Ascending aorta (tissue), 2 donors: ENCODE results near the gene OR5H2. TPM values are rescaled to one million over a fixed set of nuclear protein-coding genes. Genes with fewer than 3 reads are reported as not detected.

Experiments used
- DNase-seq, 2 donors: peaks; one replicate each; pipeline ENCODE4 v3.0.0-alpha.2; 2019; ENCODE audit warnings: low spot score in 2 of 2
- H3K27ac ChIP-seq, 2 donors: fragments of 200-600 bp; sonication (generic); one replicate each; pipeline ENCODE4 v1.5.1; 2016 to 2017; ENCODE audit warnings: mild to moderate bottlenecking in 1 of 2
- H3K27me3 ChIP-seq: fragments of 200-600 bp; sonication (generic); one replicate; pipeline ENCODE4 v1.5.1; 2017
- H3K36me3 ChIP-seq, 2 donors: fragments of 200-600 bp; sonication (generic); one replicate each; pipeline ENCODE4 v1.5.1; 2016
- H3K4me1 ChIP-seq, 2 donors: fragments of 200-600 bp; sonication (generic); one replicate each; pipeline ENCODE4 v1.5.1; 2016 to 2017; ENCODE audit warnings: mild to moderate bottlenecking in 1 of 2
- H3K4me3 ChIP-seq, 2 donors: fragments of 200-600 bp; sonication (generic); one replicate each; pipeline ENCODE4 v1.5.1; 2016 to 2017; ENCODE audit warnings: mild to moderate bottlenecking in 1 of 2
- H3K9me3 ChIP-seq, 2 donors: fragments of 200-600 bp; sonication (generic); one replicate each; pipeline ENCODE4 v1.5.1; 2016
- CTCF ChIP-seq, 3 experiments: fragments of 200-600 bp in 2 of 3; fragments of 450-650 bp in 1 of 3; sonication (generic) in 2 of 3; IDR thresholded peaks; one replicate each; pipeline ENCODE4 v1.5.1; 2016 to 2019; ENCODE audit warnings: antibody characterized with exemption in 3 of 3, mild to moderate bottlenecking in 1 of 3, moderate library complexity in 1 of 3
- intact Hi-C: fragments of 100-400 bp; cut with DNase I; formaldehyde crosslinking; loops from one replicate; pipeline ENCODE4 v1.15.1; 2023
- total RNA-seq: library from RNA; depleted of rRNA; stranded (reverse); fragments of >200 nt; gene quantifications from one replicate; pipeline ENCODE4 v1.1.0, GENCODE V29; 2016

Gene OR5H2
- total RNA-seq, 1 donor from 2014 or later = not detected

DNA sequence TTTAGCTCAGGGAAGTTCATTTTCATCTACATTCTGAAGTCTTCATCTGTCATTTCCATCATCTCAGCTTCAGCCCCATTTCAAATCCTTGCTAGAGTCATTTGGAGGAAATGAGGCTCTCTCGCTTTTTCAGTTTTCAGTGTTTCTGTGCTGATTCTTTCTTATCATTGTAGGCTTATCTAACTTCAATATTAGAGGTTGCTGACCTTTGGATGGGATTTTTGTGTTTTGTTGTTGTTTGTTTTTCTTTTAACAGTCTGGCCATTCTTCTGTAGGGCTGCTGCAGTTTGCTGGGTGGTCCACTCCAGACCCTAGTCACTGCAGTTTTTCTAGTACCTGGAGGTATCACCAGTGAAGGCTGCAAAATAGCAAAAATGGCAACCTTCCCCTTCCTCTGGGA lies 8.6 kb downstream of the OR5H2 start:
- intact Hi-C loops = no loop called here
- no peaks in the 10 kb centered on the region for H3K9me3 ChIP-seq
- H3K27me3 ChIP-seq = no peaks in the 10 kb centered on the region
- H3K36me3 ChIP-seq = no peaks in the 10 kb centered on the region
- no peak overlapping the region for H3K27ac ChIP-seq
- H3K4me1 ChIP-seq = no peaks in the 10 kb centered on the region
- no peak overlapping the region for H3K4me3 ChIP-seq
- TF ChIP-seq CTCF (IDR thresholded peaks at IDR 0.05) = no peak
- no peak for DNase-seq

DNA sequence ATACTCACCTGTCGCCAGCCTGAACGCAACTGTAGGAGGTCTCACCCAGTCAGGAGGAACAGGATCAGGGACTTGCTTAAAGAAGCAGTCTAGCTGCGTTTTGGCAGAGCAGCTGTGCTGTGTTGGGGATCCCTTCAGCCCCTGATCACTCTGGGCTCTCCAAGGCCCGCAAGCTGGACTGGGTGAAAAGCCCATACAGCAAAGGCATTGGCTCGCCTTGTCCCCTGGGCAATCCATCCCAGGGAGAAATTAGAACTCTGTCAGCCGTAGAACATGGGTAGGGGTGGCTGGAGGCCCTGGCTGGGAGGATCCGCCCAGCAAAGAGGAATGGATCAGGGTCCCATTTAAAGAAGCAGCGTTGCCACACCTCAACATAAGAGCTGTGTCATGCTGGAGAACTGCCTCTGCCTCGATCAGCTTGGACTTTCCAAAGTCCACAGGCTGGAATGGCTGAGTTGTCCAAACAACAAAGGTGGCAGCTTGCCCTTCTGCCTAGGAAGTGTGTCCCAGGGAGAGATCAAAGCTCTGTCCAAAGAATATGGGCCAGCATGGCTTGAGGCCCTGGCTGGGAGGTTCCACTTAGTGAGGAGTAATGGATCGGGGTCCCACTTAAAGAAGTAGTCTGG lies 9.1 kb downstream of the OR5H2 start:
- Histone ChIP-seq H3K27ac (no peak overlapping the region), H3K4me3 (no peak overlapping the region), H3K9me3 (no peaks in the 10 kb centered on the region), H3K27me3 (no peaks in the 10 kb centered on the region), H3K4me1 (no peaks in the 10 kb centered on the region), H3K36me3 (no peaks in the 10 kb centered on the region)
- intact Hi-C loops = no loop called here
- TF ChIP-seq CTCF (IDR thresholded peaks at IDR 0.05) = no peak
- DNase-seq = no peak

DNA sequence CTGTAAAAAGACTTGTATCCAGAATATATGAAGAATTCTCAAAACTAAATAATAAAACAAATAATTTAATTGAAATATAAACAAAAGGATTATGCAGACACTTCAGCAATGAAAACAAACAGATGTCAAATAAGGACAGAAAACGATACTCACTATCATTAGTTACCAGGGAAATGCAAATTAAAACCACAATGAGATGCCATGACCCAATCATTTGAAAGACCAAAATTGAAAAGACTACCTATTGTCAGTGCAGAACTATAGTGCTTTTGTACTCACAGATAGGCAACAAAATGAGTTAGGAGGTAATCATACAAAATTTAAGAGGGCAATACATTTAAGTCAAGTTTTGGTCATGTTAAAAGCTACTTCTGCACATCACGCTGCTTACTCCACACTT lies 39.8 kb downstream of the OR5H2 start:
- no peak for TF ChIP-seq CTCF (IDR thresholded peaks at IDR 0.05)
- intact Hi-C loops = no loop called here

GRCh38 chr3:98322686-98323085 lies 40.4 kb downstream of the OR5H2 start:
- intact Hi-C loops = no loop called here
- Histone ChIP-seq H3K4me3 (no peak overlapping the region), H3K4me1 (no peaks in the 10 kb centered on the region), H3K9me3 (no peaks in the 10 kb centered on the region), H3K27me3 (no peaks in the 10 kb centered on the region), H3K27ac (no peak overlapping the region), H3K36me3 (no peaks in the 10 kb centered on the region)
- no peak for TF ChIP-seq CTCF (IDR thresholded peaks at IDR 0.05)
- DNase-seq = no peak

More for the DNA sequence above, 39.8 kb downstream of the OR5H2 start:
- Histone ChIP-seq H3K4me3 (no peak overlapping the region), H3K4me1 (no peaks in the 10 kb centered on the region), H3K36me3 (no peaks in the 10 kb centered on the region), H3K27ac (no peak overlapping the region), H3K9me3 (no peaks in the 10 kb centered on the region), H3K27me3 (no peaks in the 10 kb centered on the region)
- DNase-seq = no peak

GRCh38 chr3:98323425-98323824 lies 41.1 kb downstream of the OR5H2 start:
- Histone ChIP-seq H3K4me1 (no peaks in the 10 kb centered on the region), H3K36me3 (no peaks in the 10 kb centered on the region), H3K27ac (no peak overlapping the region), H3K27me3 (no peaks in the 10 kb centered on the region), H3K4me3 (no peak overlapping the region), H3K9me3 (no peaks in the 10 kb centered on the region)
- intact Hi-C loops = no loop called here
- DNase-seq = no peak
- TF ChIP-seq CTCF (IDR thresholded peaks at IDR 0.05) = no peak

DNA sequence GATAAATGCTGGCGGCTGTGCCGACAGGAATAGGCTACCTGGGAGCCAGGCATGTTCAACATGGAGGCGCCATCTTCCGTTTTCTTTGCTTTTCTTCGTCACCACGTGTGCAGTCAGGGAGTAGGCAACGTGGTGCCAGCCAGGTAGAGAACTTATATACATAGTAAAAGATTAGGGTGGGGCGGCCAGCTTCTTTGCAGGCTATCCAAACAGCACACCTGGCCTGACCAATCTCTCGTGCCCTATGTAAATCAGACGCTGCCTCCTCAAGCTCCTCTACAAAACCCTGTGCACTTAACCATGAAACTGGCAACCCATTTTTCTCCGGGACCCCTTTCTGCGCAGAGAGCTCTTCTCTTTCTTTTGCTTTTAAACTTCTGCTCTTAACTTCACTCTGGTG lies 42.8 kb downstream of the OR5H2 start:
- intact Hi-C loops = loop anchor here (5.0 kb wide), 1 partner anchor 283 kb away; no protein-coding TSS in a partner anchor
- no peak for TF ChIP-seq CTCF (IDR thresholded peaks at IDR 0.05)
- H3K9me3 ChIP-seq = no peaks in the 10 kb centered on the region
- no peak overlapping the region for H3K27ac ChIP-seq
- no peaks in the 10 kb centered on the region for H3K36me3 ChIP-seq
- no peaks in the 10 kb centered on the region for H3K27me3 ChIP-seq
- no peak overlapping the region for H3K4me3 ChIP-seq
- H3K4me1 ChIP-seq = no peaks in the 10 kb centered on the region
- DNase-seq = no peak
